Measurements from ENCODE around the gene SNX17.

The SNX17 gene

DNA sequence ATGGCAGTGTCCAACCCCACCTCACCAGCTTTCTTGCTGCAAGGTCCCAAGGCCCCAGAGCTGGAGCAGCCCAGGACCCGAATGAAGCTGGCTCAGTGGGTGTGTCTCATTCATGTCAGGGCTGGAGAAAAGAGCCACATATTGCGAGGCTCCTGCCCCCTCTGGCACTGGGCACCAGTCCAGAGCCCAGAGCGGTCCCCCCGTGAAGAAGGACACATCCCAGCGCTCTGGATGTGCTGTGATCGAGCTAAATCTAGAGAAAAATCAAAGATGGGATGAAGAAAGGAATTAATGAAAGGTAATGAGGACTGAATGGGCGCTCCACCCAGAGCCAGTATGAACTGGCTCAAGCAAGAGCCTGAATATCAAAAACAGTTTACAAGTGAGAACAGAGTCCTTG is 34.2 kb upstream of the SNX17 start:
- TF ChIP-seq, protein P1, sequence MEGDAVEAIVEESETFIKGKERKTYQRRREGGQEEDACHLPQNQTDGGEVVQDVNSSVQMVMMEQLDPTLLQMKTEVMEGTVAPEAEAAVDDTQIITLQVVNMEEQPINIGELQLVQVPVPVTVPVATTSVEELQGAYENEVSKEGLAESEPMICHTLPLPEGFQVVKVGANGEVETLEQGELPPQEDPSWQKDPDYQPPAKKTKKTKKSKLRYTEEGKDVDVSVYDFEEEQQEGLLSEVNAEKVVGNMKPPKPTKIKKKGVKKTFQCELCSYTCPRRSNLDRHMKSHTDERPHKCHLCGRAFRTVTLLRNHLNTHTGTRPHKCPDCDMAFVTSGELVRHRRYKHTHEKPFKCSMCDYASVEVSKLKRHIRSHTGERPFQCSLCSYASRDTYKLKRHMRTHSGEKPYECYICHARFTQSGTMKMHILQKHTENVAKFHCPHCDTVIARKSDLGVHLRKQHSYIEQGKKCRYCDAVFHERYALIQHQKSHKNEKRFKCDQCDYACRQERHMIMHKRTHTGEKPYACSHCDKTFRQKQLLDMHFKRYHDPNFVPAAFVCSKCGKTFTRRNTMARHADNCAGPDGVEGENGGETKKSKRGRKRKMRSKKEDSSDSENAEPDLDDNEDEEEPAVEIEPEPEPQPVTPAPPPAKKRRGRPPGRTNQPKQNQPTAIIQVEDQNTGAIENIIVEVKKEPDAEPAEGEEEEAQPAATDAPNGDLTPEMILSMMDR (IDR thresholded peaks at IDR 0.05): no peak

DNA sequence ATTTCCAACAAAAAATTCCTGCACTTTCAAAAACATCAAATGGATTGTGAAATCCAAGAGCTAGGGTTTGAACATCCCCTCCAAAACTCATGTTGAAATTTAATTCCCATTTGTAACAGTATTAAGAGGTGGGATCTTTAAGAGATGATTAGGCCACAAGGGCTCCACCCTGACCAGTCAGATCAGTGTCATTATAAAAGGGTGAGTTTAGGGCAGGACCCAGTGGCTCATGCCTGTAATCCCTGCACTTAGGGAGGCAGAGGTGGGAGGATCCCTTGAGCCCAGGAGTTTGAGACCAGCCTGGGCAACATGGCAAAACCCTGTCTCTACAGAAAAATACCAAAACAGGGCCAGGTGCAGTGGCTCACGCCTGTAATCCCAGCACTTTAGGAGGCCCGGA is 22.8 kb upstream of the SNX17 start:
- TF ChIP-seq, protein P1 (IDR thresholded peaks at IDR 0.05): no peak

DNA sequence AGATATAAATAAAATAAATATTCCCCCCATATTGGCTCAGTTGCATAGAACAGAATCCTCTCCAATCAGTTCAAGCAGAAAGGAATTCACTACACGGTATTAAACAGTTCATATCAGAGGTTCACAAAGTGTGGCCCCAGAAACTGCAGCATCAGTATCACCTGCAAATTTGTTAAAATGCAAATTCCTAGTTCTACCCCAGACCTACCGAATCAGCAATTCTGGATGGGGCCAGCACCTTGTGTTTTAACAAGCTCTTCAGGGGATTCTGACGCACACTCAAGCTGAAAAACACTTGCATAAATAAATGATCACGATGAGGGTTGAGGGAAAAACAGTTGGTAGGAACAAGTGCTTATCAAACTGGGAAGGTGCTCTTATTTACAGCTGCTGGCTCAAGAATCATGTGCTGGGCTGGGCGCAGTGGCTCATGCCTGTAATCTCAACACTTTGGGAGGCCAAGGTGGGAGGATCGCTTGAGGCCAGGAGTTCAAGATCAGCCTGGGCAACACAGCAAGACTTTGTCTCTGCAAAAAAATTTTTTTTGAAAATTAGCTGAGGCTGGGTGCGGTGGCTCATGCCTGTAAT is 20.2 kb upstream of the SNX17 start:
- TF ChIP-seq, protein P1 (IDR thresholded peaks at IDR 0.05): no peak

DNA sequence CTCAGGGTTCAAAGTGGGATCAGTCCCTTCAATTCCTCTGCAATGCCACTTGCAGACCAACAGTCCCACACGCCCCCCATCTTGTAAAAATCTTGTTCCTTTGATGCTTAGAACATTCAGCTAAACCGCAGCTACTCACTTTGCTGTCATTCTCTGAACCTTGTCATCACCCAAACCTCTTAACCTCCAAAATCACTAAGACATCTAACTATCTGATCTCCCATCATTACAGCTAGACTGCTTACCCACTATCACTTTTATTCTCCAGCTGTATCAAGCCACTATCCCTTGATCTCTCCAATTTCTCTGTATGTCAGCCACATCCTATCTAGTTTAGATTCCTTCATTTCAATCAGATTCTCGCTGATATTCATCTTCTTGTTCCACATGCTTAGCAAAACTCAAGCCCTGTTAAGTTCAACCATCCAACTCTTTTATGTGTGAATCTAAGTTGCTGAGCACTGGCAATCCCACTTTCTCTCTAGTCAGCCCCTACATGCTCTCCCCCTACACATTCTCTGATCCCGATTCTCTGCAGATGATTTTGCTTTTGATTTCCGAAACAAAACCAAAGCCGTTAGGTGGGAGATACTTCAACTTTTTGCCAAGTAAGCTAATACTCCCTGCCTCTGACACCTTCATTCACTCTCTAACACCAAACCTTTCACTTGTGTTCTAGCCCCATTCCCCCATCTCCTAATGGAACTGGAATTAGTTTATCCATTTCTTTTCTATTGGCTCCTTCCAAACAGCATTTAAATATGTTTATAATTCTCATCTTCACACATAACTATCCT is 18.4 kb upstream of the SNX17 start:
- TF ChIP-seq, protein P1 (IDR thresholded peaks at IDR 0.05): no peak

DNA sequence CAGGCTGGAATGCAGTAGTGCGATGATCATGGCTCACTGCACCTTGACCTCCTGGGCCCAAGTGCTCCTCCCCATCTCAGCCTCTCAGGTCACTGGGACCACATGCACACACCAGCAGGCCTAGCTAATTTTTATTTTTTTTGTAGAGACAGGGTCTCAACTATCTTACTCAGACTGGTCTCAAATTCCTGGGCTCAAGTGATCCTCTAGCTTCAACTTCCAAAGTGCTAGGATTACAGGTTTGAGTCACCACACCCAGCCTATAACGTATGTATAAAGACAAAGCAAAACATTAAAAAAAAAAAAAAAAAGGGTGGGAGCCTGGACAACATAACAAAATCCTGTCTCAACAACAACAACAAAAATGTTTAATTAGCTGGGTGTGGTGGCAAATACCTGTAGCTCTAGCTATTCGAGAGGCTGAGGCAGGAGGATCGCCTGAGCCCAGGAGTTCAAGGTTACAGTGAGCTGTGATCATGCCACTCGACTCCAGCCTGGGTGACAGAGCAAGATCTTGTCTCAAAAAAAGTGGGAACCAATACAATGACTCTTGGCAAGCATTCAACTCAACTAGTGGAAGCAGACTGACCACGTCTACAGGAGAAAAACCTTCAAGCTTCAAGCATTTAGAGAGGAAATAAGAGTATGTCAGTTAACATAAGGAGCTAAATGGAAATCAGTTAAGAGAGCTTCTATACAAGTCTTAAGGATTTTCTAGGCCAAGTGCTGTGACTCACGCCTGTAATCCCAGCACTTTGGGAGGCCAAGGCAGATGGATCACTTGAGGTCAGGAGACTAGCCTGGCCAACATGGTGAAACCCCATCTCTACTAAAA is 16.4 kb upstream of the SNX17 start:
- TF ChIP-seq, protein P1 (IDR thresholded peaks at IDR 0.05): no peak

DNA sequence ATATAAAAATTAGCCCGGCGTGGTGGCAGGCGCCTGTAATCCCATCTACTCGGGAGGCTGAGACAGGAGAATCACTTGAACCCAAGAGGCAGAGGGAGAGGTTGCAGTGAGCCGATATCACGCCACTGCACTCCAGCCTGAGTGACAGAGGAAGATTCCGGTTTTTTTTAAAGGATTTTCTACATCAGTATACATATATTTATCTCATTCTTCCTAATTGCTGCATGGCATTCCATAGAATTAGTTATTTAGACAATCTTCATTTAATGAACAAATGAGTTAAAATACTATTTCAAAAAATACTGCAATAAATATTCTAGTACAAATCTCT is 15.9 kb upstream of the SNX17 start:
- TF ChIP-seq, protein P1 (IDR thresholded peaks at IDR 0.05): no peak

DNA sequence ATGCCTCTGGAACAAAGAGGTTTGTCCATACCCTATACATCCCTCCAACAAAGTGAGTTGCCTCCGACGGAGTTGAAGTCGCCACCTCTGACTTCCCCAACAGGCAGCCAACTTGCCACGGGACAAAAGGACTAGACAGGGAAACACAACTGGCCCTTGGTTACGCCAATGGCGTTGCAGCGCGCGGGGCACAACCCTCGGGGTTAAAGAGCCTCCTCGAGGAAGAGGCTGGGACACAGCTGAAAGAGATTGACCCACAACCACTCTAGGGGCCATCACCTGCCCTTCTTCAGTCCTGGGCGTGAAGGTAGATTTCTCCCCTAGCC is 14.4 kb upstream of the SNX17 start:
- TF ChIP-seq, protein P1 (IDR thresholded peaks at IDR 0.05): no peak
